Sigmoid colon (tissue), 7 donors: Measurements from ENCODE around the gene FTHL17. TPM values are rescaled to one million over a fixed set of nuclear protein-coding genes. Genes with fewer than 3 reads are reported as not detected.

Source experiments
- DNase-seq: peaks from one replicate; pipeline ENCODE4 v3.0.0-alpha.2; 2019
- H3K27ac ChIP-seq, 4 donors: fragments of 200-600 bp; sonication (generic); one replicate each; pipeline ENCODE4 v1.5.1; 2016 to 2019; ENCODE audit warnings: mild to moderate bottlenecking in 1 of 4
- H3K27me3 ChIP-seq, 3 donors: fragments of 200-600 bp; sonication (generic); one replicate each; pipeline ENCODE4 v1.5.1; 2019; ENCODE audit warnings: mild to moderate bottlenecking in 1 of 3
- H3K36me3 ChIP-seq, 4 donors: fragments of 200-600 bp; sonication (generic); one replicate each; pipeline ENCODE4 v1.5.1; 2016 to 2019
- H3K4me1 ChIP-seq, 4 donors: fragments of 200-600 bp; sonication (generic); one replicate each; pipeline ENCODE4 v1.5.1; 2017 to 2019
- H3K4me3 ChIP-seq, 4 donors: fragments of 200-600 bp; sonication (generic); one replicate each; pipeline ENCODE4 v1.5.1; 2017 to 2019; ENCODE audit warnings: mild to moderate bottlenecking in 2 of 4, moderate library complexity in 1 of 4
- H3K9me3 ChIP-seq, 4 donors: fragments of 200-600 bp in 3 of 4; sonication (generic) in 3 of 4; one replicate each; pipeline versions ENCODE4 v1.5.1 to v1.6.1; 2013 to 2019
- CTCF ChIP-seq, 4 experiments: fragments of 450-650 bp in 3 of 4; fragments of 200-600 bp in 1 of 4; IDR thresholded peaks; one replicate each; pipeline ENCODE4 v1.5.1; 2016 to 2019; ENCODE audit warnings: antibody characterized with exemption in 4 of 4, mild to moderate bottlenecking in 3 of 4, moderate library complexity in 2 of 4
- EP300 ChIP-seq, 4 donors: sonication (generic); formaldehyde crosslinking; IDR thresholded peaks; one replicate each; pipeline ENCODE4 v1.6.1; 2017; ENCODE audit warnings: antibody characterized with exemption in 4 of 4
- POLR2A ChIP-seq, 2 donors: fragments of 450-650 bp; IDR thresholded peaks; one replicate each; pipeline ENCODE4 v1.6.1; 2016; ENCODE audit warnings: antibody characterized with exemption in 2 of 2, mild to moderate bottlenecking in 2 of 2, moderate library complexity in 2 of 2
- POLR2AphosphoS5 ChIP-seq, 4 donors: sonication (generic); formaldehyde crosslinking; IDR thresholded peaks; one replicate each; pipeline ENCODE4 v1.6.1; 2017; ENCODE audit warnings: antibody characterized with exemption in 4 of 4
- WGBS, 2 donors: extraction: QIAGEN DNeasy Blood & Tissue Kit; methylation state at CpG; one replicate each; pipeline ENCODE4 v1.1.7; 2013; 5-methylcytosine and 5-hydroxymethylcytosine counted together
- intact Hi-C: fragments of 100-400 bp; cut with DNase I; formaldehyde crosslinking; loops from one replicate; pipeline ENCODE4 v1.15.1; 2023
- polyA plus RNA-seq, 3 donors: library from polyadenylated mRNA; stranded (reverse); fragments of 200-250 nt; gene quantifications; one replicate each; pipeline ENCODE4 v1.2.3, GENCODE V29; 2013
- total RNA-seq, 4 donors: library from RNA; depleted of rRNA; stranded (reverse); fragments of >200 nt; gene quantifications; one replicate each; pipeline ENCODE4 v1.1.0, GENCODE V29; 2016
- donor health status: healthy with polysubstance abuse.
- donor health status: Bipolar disorder and iron deficiency.
- donor health status: healthy.

Gene FTHL17
- total and polyA plus RNA-seq, 7 donors, result not detected

- no peaks in the 10 kb centered on the region for H3K9me3 ChIP-seq
Observed at GRCh38 chrX:31070057-31070468, 1.8 kb downstream of the FTHL17 start.

GRCh38 chrX:31063114-31063513 lies 8.7 kb downstream of the FTHL17 start:
- intact Hi-C loops, result no loop called here
- TF ChIP-seq POLR2AphosphoS5 (IDR thresholded peaks at IDR 0.05) (no peak), POLR2A (IDR thresholded peaks at IDR 0.05) (no peak), CTCF (IDR thresholded peaks at IDR 0.05) (no peak), EP300 (IDR thresholded peaks at IDR 0.05) (no peak)
- H3K27ac ChIP-seq, result no peak overlapping the region
- WGBS, 2 donors, result 97 to 100% methylated on average over 1 of the region's 1 CpG
- H3K27me3 ChIP-seq, result no peaks in the 10 kb centered on the region
- H3K4me3 ChIP-seq, result no peak overlapping the region
- no peak for DNase-seq
- no peaks in the 10 kb centered on the region for H3K4me1 ChIP-seq
- no peaks in the 10 kb centered on the region for H3K36me3 ChIP-seq
- H3K9me3 ChIP-seq, result no peaks in the 10 kb centered on the region

More at GRCh38 chrX:31070057-31070468, 1.8 kb downstream of the FTHL17 start:
- intact Hi-C loops, result no loop called here
- H3K27ac ChIP-seq, result no peak overlapping the region
- H3K4me1 ChIP-seq, result no peaks in the 10 kb centered on the region
- H3K4me3 ChIP-seq, result no peak overlapping the region
- no peak for DNase-seq
- TF ChIP-seq POLR2AphosphoS5 (IDR thresholded peaks at IDR 0.05), result no peak
- TF ChIP-seq CTCF (IDR thresholded peaks at IDR 0.05), result no peak
- no peak for TF ChIP-seq EP300 (IDR thresholded peaks at IDR 0.05)
- TF ChIP-seq POLR2A (IDR thresholded peaks at IDR 0.05), result no peak
- no peaks in the 10 kb centered on the region for H3K36me3 ChIP-seq
- no peaks in the 10 kb centered on the region for H3K27me3 ChIP-seq

- Histone ChIP-seq H3K27ac (no peak overlapping the region), H3K27me3 (no peaks in the 10 kb centered on the region), H3K36me3 (no peaks in the 10 kb centered on the region), H3K4me1 (no peaks in the 10 kb centered on the region), H3K9me3 (no peaks in the 10 kb centered on the region), H3K4me3 (no peak overlapping the region)
- intact Hi-C loops, result no loop called here
- WGBS, 2 donors, result 78 to 79% methylated on average over 3 of the region's 3 CpGs
- no peak for TF ChIP-seq POLR2AphosphoS5 (IDR thresholded peaks at IDR 0.05)
- TF ChIP-seq EP300 (IDR thresholded peaks at IDR 0.05), result no peak
- TF ChIP-seq CTCF (IDR thresholded peaks at IDR 0.05), result no peak
- no peak for TF ChIP-seq POLR2A (IDR thresholded peaks at IDR 0.05)
- no peak for DNase-seq
Observed at GRCh38 chrX:31061091-31061490, 10.8 kb downstream of the FTHL17 start.

- H3K36me3 ChIP-seq, result no peaks in the 10 kb centered on the region
- H3K27me3 ChIP-seq, result no peaks in the 10 kb centered on the region
- intact Hi-C loops, result no loop called here
- H3K9me3 ChIP-seq, result no peaks in the 10 kb centered on the region
- H3K4me1 ChIP-seq, result no peaks in the 10 kb centered on the region
- WGBS, 2 donors, result 50 to 72% methylated on average over 4 of the region's 4 CpGs
- TF ChIP-seq CTCF (IDR thresholded peaks at IDR 0.05), result no peak
- DNase-seq, result no peak
- no peak overlapping the region for H3K4me3 ChIP-seq
- no peak overlapping the region for H3K27ac ChIP-seq
Observed at GRCh38 chrX:31060016-31060415, 11.8 kb downstream of the FTHL17 start.

- H3K27me3 ChIP-seq, result no peaks in the 10 kb centered on the region
- no peaks in the 10 kb centered on the region for H3K9me3 ChIP-seq
- no peak for TF ChIP-seq EP300 (IDR thresholded peaks at IDR 0.05)
- TF ChIP-seq CTCF (IDR thresholded peaks at IDR 0.05), result no peak
- no peak for TF ChIP-seq POLR2A (IDR thresholded peaks at IDR 0.05)
- no peak for TF ChIP-seq POLR2AphosphoS5 (IDR thresholded peaks at IDR 0.05)
- H3K4me3 ChIP-seq, result no peak overlapping the region
- H3K4me1 ChIP-seq, result no peaks in the 10 kb centered on the region
- H3K36me3 ChIP-seq, result no peaks in the 10 kb centered on the region
- intact Hi-C loops, result no loop called here
- WGBS, 2 donors, result 77 to 88% methylated on average over 7 of the region's 7 CpGs
- no peak overlapping the region for H3K27ac ChIP-seq
- DNase-seq, result no peak
Observed at GRCh38 chrX:31058284-31058683, 13.6 kb downstream of the FTHL17 start.
